Stimulated activated CD4-positive, alpha-beta T cell treated with anti-CD3 and anti-CD28 coated beads, TNF-alpha, amount 100 ng/mL, for 48 hours (primary cell): ENCODE results near the gene DEPDC5.

Experiments
- DNase-seq, 3 donors: peaks; one replicate each; pipeline ENCODE4 v3.0.0-alpha.2; 2020; ENCODE audit warnings: low read depth in 3 of 3

Gene DEPDC5

DNA sequence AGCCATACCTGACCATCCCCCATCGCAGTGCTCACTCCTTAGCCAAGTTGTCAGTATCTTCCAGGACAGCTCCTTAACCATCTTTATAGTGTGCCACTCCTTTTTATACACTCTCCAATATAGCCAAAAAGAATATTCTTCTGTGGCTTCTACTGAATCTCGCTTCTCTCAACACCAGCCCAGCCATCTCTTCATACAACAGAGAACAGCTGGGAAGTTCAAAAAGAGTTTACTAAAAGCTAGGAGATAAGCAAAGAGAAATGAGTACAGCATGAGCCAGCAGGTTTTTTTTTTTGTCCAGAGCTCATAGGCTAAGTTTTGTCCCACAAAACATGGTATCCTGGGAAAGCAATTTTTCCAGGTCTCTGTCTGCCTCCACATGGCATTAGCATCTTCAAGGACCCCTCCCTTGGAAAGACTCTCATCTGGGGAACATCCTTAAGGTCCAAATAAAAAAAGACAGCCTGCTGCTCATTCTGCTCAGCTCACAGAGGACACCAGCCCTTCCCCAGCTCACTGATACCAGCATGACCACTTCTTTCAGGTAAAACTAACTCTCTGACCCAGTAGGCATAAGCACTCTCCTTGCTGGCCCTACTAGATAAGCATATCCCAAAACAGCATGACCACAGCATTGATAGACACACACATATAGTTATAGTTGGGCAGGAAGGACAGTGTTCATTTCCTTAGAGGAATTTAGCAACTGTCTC is 141.7 kb downstream of the DEPDC5 start:
- DNase-seq = no peak

DNA sequence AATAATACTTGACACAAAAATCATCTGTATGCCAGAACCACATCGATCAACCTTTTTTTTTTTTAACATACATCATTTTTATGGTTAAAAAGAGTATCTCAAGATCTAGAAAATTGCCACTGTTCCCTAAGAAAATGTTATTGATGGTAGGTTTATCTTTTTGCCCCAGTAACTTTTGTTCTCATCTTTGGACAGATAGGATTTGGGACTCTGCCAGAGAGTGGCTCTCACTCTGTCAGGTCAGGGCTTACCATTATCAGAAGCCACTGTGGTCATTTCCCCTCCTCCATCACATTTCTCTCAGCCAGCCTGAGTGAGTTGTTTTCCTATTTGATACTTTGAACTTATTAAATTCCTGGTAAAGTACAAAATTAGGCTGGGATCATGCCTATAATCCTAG is 142.7 kb downstream of the DEPDC5 start:
- no peak for DNase-seq

- DNase-seq = no peak
Observed at GRCh38 chr22:31897842-31898805, 144.3 kb downstream of the DEPDC5 start.

GRCh38 chr22:31898926-31899325 is 145.1 kb downstream of the DEPDC5 start:
- no peak for DNase-seq

DNA sequence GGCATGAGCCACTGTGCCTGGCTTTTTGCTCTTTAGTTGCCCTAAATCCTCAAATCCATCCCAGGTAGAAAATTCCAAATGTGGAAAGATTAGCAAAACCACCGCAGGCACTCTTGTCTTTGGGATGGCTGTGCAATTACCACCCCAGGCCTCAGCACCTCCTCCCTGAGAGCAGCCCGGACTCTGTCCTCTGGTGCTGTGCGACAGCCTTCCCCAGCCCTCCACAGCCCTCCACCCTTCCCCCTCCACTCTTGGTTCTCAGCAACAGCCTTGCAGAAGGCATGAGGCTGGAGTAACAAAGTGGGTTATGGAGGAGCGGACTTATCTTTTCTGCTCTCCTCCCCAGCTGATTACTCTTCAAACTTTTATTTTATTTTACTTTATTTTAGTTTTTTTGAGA is 145.8 kb downstream of the DEPDC5 start:
- no peak for DNase-seq

DNA sequence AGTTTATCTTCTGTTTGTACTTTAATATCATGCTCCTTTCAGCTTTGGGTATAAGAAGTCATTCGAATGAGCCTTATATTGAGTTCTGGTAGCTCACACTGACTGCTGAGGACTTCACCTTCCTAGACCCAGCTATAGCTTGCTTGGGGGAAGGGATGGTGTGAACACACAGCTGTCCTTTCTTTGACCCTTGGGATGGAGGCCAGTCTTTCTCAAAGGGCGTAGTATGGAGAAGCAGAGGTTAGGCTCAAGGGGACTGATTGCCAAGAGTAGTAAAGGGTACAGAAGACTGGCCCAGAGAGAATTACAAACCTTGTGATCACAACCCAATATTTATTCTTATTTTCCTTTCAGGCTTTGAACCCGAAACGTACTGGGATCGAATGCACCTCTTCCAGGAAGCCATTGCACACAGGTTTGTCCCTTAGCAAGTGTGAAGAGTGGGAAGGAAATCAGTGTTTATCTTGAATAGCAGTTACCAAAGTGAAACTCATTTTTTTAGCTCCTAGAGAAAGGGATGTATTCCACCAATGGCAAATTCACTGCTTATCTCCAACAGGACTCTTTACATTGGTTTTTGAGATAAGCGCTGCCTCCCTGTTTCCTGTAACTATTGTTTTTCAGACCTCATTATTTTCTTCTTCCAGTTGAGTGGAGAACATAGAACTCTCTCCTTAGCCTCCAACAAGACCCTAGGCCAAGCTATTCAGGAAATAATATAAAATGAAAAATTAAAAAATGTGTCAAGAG is 147.7 kb downstream of the DEPDC5 start:
- no peak for DNase-seq

DNA sequence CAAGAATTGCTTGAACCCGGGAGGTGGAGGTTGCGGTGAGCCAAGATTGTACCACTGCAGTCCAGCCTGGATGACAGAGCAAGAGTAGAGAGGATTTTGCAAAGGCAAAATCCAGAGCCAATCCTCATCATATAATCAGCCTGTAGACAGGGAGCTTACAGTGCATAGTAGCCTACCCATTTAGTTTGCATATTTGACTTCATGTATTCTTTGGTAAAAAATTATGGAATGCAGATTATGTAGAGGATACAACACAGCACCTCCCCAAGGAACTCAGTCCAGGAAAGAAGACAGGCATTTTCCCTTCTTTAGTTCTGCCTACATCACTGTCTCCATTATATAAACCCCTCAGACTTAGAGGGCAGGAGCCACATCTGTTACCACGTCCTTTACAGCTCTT is 150.8 kb downstream of the DEPDC5 start:
- no peak for DNase-seq

DNA sequence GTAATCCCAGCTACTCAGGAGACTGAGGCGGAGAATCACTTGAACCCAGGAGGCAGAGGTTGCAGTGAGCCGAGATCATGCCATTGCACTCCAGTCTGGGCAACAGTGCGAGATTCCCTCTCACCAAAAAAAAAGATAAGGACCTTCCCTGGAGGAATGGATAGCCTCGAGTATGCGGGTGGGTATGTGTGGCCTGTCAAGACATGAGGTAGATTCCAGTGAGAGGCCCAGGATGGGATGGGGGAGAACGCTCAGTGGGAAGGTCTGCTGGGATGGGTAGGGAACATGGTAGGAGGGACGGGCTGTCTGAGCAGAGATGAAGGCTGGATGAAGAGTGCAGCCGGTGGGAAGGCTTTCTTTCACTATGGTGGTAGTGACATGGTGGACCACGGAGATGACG is 151.5 kb downstream of the DEPDC5 start:
- no peak for DNase-seq

- no peak for DNase-seq
Observed at GRCh38 chr22:31906086-31906485, 152.3 kb downstream of the DEPDC5 start.

- DNase-seq = no peak
Observed at GRCh38 chr22:31906569-31906968, 152.8 kb downstream of the DEPDC5 start.

DNA sequence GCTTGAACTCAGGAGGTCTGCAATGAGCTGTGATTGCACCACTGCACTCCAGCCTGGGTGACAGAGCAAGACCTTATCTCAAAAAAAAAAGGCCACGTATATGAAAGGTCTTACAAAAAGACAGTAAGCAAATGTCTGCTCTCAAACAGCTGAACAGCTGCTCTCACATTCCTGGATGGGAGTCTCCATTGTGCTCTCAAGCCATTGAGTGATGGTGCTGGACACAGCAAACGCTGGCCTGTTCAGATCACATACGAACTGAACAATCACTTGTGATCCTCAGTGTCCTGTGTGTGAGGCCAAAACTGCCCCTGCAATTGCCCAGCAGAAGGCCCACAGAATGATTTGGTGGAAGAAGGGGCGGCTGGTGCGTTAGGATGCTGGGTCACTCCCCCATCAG is 156.2 kb downstream of the DEPDC5 start:
- DNase-seq = no peak

DNA sequence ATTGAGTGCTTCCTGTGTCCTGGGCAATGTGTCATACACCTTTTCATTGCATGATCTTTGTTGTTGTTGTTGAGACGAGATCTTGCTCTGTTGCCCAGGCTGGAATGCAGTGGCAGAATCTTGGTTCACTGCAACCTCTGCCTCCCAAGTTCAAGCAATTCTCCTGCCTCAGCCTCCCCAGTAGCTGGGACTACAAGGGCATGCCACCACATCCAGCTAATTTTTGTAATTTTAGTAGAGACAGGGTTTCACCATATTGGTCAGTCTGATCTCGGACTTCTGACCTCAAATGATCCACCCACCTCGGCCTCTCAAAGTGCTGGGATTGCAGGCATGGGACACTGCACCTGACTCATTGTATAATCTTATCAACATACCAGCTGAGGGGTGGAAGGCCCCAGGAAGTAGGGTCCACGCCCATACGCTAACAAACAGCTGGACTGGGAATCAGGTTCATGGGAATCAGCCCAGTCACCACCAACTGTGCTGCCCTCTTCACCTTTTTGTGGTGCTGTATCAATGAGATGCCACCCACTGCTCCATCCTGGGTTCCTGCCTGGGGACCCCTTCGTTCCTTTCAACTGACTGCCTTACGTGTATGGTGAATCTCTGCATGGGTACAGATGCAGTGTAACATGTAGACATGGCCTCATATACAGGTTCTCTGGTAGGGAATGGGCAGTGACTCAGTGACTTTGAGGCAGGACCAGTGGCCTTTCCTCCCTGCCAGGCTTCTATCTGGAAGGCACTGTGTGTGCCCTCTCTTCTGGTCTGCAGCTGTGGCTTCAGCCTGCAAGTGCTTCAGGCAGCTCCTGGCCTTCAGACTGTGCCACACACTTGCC is 158.0 kb downstream of the DEPDC5 start:
- DNase-seq = no peak

DNA sequence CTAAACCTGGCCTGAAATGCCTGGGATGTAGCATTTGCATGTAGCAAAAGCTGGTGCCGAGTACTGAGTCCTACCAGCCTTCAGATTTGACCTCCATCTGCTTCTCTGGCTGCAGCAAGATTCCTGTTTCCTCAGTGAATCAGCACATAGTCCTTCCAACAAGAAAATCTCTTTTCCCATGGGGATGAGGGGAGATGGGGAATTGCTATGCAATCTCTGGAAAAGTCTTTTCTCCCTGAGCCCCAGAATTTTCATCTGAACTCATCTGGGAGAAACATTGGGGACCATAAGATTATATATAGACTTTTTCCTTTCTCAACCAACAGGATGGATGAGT is 158.6 kb downstream of the DEPDC5 start:
- no peak for DNase-seq

DNA sequence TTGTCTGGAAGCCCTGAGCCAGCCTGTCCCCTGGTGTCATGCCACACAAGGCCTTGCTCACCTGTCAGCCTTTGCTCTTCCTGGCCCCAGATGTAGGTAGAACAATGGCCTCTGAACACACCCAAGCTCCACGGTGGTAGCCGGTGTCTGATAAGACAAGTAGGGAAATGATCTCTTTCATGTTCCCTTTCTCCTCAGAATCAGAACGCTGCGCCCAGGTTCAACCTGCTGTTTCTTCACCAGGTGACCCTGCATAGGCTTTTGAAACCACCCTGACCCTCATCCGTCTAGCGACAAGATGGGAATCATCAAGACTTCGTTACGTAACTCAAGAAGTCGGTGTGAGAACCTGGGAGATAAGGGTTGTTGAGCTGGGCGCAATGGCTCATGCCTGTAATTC is 161.8 kb downstream of the DEPDC5 start:
- no peak for DNase-seq

DNA sequence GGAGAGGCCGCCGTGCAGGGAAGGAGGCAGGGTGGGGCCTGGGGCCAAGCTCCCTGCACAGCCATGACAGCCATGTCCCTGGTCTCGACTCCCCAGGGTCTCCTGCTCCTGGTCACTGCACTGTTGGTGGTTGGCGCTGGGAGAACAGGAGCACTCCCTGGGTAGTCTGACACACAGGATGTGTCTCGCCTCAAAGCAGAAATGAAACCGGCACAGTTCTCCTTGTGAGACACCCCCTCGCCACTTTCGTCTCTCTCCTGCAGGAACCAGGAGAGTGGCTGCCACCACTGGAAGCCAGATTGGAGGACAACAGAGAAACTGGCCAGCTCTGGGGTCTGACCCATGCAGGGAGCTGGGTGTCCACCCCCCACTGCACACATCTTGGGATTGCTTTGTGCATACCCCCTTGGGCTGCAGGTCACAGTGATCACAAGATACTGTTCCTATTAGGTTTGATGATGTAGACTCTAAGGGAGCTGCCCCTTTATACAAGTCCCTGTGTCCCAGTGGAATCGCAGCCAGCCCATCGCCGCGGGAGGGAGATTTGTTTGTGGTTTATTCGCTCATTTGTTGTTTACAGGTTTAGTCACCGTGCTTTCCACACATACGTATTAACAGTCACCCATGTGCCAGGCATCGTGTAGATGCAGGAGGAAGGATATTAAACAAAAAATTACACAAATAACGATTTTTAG is 163.6 kb downstream of the DEPDC5 start:
- no peak for DNase-seq

DNA sequence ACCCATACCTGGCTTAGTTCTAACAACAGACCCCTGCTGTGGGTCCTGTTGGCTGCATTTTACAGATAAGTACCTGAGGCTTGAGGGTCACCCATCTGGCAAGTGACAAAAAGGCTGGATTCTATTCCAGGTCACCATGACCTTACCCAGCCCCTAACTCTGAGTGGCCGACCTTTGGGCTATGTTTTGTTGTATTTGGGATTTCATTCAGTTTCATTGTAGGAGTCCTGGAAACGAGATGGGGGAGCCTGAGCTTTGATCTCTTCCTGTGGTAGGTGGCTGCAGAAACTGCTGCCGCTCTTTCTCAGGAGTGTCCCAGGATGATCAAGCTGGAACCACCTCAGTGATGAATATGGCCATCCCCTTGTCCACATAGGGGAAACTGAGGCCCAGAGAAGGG is 165.9 kb downstream of the DEPDC5 start:
- DNase-seq = no peak

DNA sequence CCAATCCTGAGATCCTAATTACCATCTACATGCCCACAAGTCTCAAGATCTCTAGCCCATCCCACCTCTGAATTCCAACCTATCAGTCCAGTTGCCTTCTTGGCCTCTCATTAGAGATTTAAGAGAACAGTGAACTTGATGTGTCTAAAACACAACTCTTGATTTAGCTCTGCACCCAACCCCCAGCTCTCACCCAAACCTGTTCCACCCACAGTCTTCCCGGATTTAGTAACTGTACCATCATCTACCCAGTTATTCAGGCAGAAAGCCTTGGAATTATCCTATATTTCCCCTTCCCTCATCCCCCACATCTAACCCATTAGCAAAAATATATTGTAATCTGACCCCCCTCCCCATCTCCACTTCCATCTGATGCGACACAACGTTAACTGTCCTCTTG is 166.5 kb downstream of the DEPDC5 start:
- no peak for DNase-seq

GRCh38 chr22:31921106-31921505 is 167.3 kb downstream of the DEPDC5 start:
- no peak for DNase-seq

- no peak for DNase-seq
Observed at GRCh38 chr22:31922534-31922933, 168.7 kb downstream of the DEPDC5 start.

GRCh38 chr22:31923136-31923535 is 169.3 kb downstream of the DEPDC5 start:
- no peak for DNase-seq

DNA sequence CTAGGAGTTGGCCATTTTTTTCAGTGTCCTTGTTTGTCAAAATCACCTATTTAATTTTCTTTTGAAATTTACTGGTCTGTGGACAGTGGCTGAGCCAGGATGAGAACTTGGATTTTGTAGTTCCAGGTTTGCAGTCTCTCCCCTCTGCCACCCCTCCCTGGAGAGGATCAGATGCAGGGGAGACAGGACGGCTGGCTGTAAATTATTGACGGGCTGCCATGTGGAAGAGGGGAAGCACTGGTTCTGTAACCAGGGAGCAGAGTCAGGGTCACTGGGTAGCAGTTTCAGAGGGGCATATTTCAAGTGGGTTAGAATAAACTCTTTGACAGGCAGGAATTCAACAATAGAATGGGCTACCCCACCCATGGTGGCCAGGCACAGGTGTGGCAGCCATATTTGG is 169.9 kb downstream of the DEPDC5 start:
- no peak for DNase-seq
